DND-41 (cell line): ENCODE results near the gene SOX5.

Experiments
- EZH2 ChIP-seq: IDR thresholded peaks from 3 replicates; pipeline ENCODE4 v1.6.1; 2012; ENCODE audit warnings: borderline replicate concordance, low read depth, mild to moderate bottlenecking, moderate library complexity, low read length, inconsistent platforms; ENCODE audit not compliant: severe bottlenecking
- TF ChIP-seq, protein P1 (sequence below): IDR thresholded peaks from 2 replicates; pipeline ENCODE4 v1.5.1; 2012; ENCODE audit warnings: borderline replicate concordance, low read length, moderate library complexity, mild to moderate bottlenecking; ENCODE audit not compliant: poor library complexity, severe bottlenecking; ENCODE audit errors: extremely low read depth

DNA sequence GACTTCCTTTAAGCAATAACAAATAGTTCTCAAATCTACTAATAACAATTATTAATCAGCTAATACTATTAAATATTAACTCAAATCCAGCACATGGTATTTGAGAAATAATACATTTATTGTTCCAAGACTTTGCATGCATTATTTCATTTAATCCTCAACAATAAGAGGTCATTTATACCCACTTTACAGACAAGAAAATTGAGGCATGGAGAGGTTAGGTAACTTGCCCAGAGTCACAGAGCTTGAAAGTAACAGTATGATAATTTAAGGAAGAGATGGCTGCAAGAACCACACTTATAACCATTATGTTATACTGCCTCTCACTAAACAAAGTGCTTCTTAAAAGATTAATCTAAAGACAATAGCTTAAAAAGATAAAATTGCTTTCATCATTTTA lies 318.9 kb downstream of the SOX5 start:
- TF ChIP-seq, protein P1, sequence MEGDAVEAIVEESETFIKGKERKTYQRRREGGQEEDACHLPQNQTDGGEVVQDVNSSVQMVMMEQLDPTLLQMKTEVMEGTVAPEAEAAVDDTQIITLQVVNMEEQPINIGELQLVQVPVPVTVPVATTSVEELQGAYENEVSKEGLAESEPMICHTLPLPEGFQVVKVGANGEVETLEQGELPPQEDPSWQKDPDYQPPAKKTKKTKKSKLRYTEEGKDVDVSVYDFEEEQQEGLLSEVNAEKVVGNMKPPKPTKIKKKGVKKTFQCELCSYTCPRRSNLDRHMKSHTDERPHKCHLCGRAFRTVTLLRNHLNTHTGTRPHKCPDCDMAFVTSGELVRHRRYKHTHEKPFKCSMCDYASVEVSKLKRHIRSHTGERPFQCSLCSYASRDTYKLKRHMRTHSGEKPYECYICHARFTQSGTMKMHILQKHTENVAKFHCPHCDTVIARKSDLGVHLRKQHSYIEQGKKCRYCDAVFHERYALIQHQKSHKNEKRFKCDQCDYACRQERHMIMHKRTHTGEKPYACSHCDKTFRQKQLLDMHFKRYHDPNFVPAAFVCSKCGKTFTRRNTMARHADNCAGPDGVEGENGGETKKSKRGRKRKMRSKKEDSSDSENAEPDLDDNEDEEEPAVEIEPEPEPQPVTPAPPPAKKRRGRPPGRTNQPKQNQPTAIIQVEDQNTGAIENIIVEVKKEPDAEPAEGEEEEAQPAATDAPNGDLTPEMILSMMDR, result no peak
- TF ChIP-seq EZH2, result no peak
